CD4-positive, alpha-beta memory T cell (primary cell): ENCODE results near the gene TMPRSS11D. TPM values are rescaled to one million over a fixed set of nuclear protein-coding genes. Genes with fewer than 3 reads are reported as not detected.
A peak's percentile ranks its signal among the peaks of the same experiment; 100 is the strongest.

ENCODE experiments used
- CTCF ChIA-PET: fragments of 350-600 bp; sonication (Branson Sonifier 250); formaldehyde crosslinking; loops from one replicate; lab custom pipeline; 2021; ENCODE audit warnings: inconsistent platforms; ENCODE audit not compliant: partially characterized antibody; lab: Charles Lee
- POLR2A ChIA-PET: fragments of 350-600 bp; sonication (Branson Sonifier 250); formaldehyde crosslinking; loops from one replicate; lab custom pipeline; 2021; ENCODE audit not compliant: partially characterized antibody; lab: Charles Lee
- DNase-seq, 5 donors: peaks; one replicate each; pipeline versions ENCODE4 v3.0.0 to v3.0.0-alpha.2; 2020 to 2022; ENCODE audit warnings: mixed read lengths in 1 of 5
- H3K27ac ChIP-seq: one replicate; pipeline ENCODE4 v1.7.0; 2013; ENCODE audit warnings: low read depth, low read length
- H3K27me3 ChIP-seq: 2 replicates; pipeline ENCODE4 v1.7.0; 2013; ENCODE audit warnings: mild to moderate bottlenecking, low read length, moderate library complexity; ENCODE audit not compliant: insufficient read depth
- H3K36me3 ChIP-seq: 2 replicates; pipeline ENCODE4 v1.7.0; 2013; ENCODE audit warnings: mild to moderate bottlenecking, low read length, moderate library complexity; ENCODE audit not compliant: insufficient read depth
- H3K4me1 ChIP-seq: 2 replicates; pipeline ENCODE4 v1.7.0; 2013; ENCODE audit warnings: mild to moderate bottlenecking, low read length, moderate library complexity; ENCODE audit not compliant: insufficient read depth
- H3K4me3 ChIP-seq, 2 donors: one replicate each; pipeline ENCODE4 v1.7.0; 2013; ENCODE audit warnings: low read length in 2 of 2, mild to moderate bottlenecking in 1 of 2
- H3K9me3 ChIP-seq, 2 donors: one replicate each; pipeline ENCODE4 v1.7.0; 2013; ENCODE audit warnings: low read length in 2 of 2, control low read depth in 1 of 2; ENCODE audit not compliant: control insufficient read depth in 1 of 2
- H3K27ac Mint-ChIP-seq, 7 donors: one replicate each; pipeline ENCODE4 v1.8.0; 2020 to 2021; ENCODE audit warnings: mixed read lengths in 7 of 7, mild to moderate bottlenecking in 6 of 7, inconsistent platforms in 3 of 7, moderate library complexity in 3 of 7
- H3K27me3 Mint-ChIP-seq, 2 donors: one replicate each; pipeline ENCODE4 v1.8.0; 2020 to 2021; ENCODE audit warnings: mixed read lengths in 2 of 2
- H3K36me3 Mint-ChIP-seq, 2 donors: one replicate each; pipeline ENCODE4 v1.8.0; 2020 to 2021; ENCODE audit warnings: mixed read lengths in 2 of 2, inconsistent platforms in 1 of 2, mild to moderate bottlenecking in 1 of 2
- H3K4me1 Mint-ChIP-seq, 4 donors: one replicate each; pipeline ENCODE4 v1.8.0; 2020 to 2021; ENCODE audit warnings: mixed read lengths in 4 of 4, mild to moderate bottlenecking in 1 of 4
- H3K4me3 Mint-ChIP-seq, 8 donors: one replicate each; pipeline ENCODE4 v1.8.0; 2020 to 2021; ENCODE audit warnings: mixed read lengths in 8 of 8, mild to moderate bottlenecking in 7 of 8, moderate library complexity in 6 of 8, inconsistent platforms in 3 of 8
- H3K9me3 Mint-ChIP-seq, 8 donors: one replicate each; pipeline ENCODE4 v1.8.0; 2020 to 2021; ENCODE audit warnings: mixed read lengths in 8 of 8, mild to moderate bottlenecking in 5 of 8, inconsistent platforms in 3 of 8, moderate library complexity in 1 of 8
- intact Hi-C: fragments of 100-400 bp; cut with micrococcal nuclease; formaldehyde crosslinking; loops from one replicate; pipeline ENCODE4 v1.15.1; 2023
- polyA plus RNA-seq, 2 donors: library from polyadenylated mRNA; unstranded; fragments of 300-500 nt; fragmentation: Illumina TruSeq; gene quantifications; one replicate each; pipeline ENCODE4 v1.2.3, GENCODE V29; 2021
- total RNA-seq, 2 experiments: library from RNA; stranded (reverse); gene quantifications; one replicate each; pipeline ENCODE4 v1.2.3, GENCODE V29; 2021

Gene TMPRSS11D
- total and polyA plus RNA-seq, 4 experiments from 2014 or later = not detected

DNA sequence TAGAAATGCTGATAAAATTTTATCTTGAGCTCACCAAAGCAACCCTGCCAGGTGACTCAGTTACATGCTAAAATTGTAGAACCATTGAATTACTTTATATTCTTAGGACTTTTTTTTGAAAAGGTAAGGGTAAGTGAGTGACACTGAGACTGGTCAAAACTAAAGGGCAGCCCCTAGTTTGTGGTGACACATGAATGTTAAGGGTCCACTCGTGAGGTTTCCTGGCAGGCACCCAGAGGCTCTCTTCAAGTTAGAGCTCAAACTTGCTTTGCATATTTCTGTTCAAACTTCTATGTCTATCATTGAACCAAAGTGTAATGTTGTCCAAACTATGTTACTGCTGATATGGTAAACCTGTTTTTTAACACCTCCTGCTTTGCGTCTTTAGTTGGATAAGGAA lies 30.5 kb downstream of the TMPRSS11D start:
- H3K9me3 ChIP-seq = no peaks in the 10 kb centered on the region
- no peak for DNase-seq
- H3K4me3 Mint-ChIP-seq = no peak overlapping the region
- ChIA-PET CTCF (interaction anchor here (1.3 kb wide), 1 partner anchor 20 kb away, joined by 3 read pairs; no protein-coding TSS in a partner anchor), POLR2A (no interaction called here)
- no peaks in the 10 kb centered on the region for H3K27me3 ChIP-seq
- intact Hi-C loops = no loop called here
- H3K4me3 ChIP-seq = no peak overlapping the region
- no peak overlapping the region for H3K27ac Mint-ChIP-seq
- H3K27ac ChIP-seq = no peak overlapping the region
- no peaks in the 10 kb centered on the region for H3K4me1 ChIP-seq
- H3K4me1 Mint-ChIP-seq = no peaks in the 10 kb centered on the region
- H3K27me3 Mint-ChIP-seq = peaks cover 3 to 4% of the 10 kb centered on the region in 2 donors
- H3K36me3 Mint-ChIP-seq = no peaks in the 10 kb centered on the region
- peaks cover 0 to 18% (median 4%) of the 10 kb centered on the region in 8 donors for H3K9me3 Mint-ChIP-seq
- no peaks in the 10 kb centered on the region for H3K36me3 ChIP-seq

DNA sequence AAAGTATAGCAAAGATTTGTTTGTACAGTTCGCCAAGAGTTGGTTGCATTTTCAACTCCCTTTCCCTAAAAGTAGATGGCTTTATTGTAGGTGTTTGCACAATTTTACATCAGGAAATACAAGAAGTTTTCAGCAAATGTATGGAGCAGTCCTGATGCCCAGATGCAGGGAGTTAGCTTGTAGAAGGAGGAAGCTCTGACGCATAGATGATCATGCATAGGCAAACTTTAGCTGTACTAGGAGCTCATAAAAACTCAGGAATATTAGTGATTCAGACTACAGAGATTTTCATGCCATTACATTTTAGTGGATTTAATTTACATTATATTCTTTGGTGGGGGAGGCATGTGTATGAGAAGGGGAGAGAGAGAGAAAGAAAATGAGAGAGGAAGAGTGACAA lies 62.9 kb downstream of the TMPRSS11D start:
- no peak overlapping the region for H3K27ac ChIP-seq
- Mint-ChIP-seq H3K9me3 (peaks cover 0 to 21% (median 11%) of the 10 kb centered on the region in 8 donors), H3K4me1 (peaks cover 0 to 4% (median 2%) of the 10 kb centered on the region in 4 donors), H3K4me3 (no peak overlapping the region), H3K27me3 (no peaks in the 10 kb centered on the region), H3K27ac (no peak overlapping the region), H3K36me3 (peaks cover 0 to 10% of the 10 kb centered on the region in 2 donors)
- H3K4me3 ChIP-seq = no peak overlapping the region
- no peaks in the 10 kb centered on the region for H3K9me3 ChIP-seq
- H3K27me3 ChIP-seq = no peaks in the 10 kb centered on the region
- H3K36me3 ChIP-seq = no peaks in the 10 kb centered on the region
- no peak for DNase-seq
- CTCF ChIA-PET = no interaction called here
- no peaks in the 10 kb centered on the region for H3K4me1 ChIP-seq
- intact Hi-C loops = no loop called here
- POLR2A ChIA-PET = no interaction called here

DNA sequence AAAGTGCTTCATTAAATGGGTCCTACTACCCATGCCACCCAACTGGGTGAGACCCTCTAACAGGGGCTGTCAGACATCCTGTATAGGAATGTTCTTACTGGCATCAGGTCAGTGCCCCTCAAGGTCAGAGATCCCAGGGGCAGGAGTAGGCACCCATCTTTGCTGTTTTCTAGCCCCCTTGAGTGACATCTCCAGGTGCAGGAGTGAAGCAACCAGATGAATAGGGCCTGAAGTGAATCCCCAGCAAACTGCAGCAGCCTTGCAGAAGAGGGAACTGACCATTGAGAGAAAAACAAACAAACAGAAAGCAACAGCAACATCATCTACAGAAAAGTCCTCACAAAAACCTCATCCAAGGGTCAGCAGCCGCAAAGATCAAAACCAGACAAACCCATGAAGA lies 73.8 kb downstream of the TMPRSS11D start:
- Mint-ChIP-seq H3K4me1 (no peaks in the 10 kb centered on the region), H3K27ac (no peak overlapping the region), H3K27me3 (no peaks in the 10 kb centered on the region), H3K9me3 (peaks cover 2 to 58% (median 41%) of the 10 kb centered on the region in 8 donors), H3K36me3 (peaks cover 2 to 13% of the 10 kb centered on the region in 2 donors), H3K4me3 (no peak overlapping the region)
- Histone ChIP-seq H3K4me3 (no peak overlapping the region), H3K36me3 (no peaks in the 10 kb centered on the region), H3K4me1 (no peaks in the 10 kb centered on the region), H3K27ac (no peak overlapping the region), H3K9me3 (no peaks in the 10 kb centered on the region), H3K27me3 (no peaks in the 10 kb centered on the region)
- intact Hi-C loops = no loop called here
- CTCF ChIA-PET = no interaction called here
- DNase-seq = no peak
- POLR2A ChIA-PET = no interaction called here

DNA sequence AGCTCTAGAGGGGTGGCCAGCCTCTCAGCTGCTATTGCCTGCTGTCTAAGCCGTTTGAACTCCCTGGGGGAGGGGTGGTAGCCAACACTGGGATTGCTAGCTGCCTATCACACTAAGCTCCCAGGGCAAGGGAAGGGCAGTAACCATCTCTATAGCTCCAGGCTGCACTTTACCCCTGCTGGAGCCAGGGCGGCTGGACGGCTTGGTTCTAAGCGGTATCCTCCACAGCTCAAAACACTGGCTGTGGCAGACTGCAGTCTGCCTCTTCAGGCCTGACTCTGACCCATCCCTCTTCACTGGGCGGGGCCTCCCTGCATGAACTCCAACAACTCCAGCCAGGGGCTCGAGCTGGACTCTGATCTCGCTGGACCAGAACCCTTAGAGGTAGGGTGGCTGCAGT lies 74.3 kb downstream of the TMPRSS11D start:
- ChIA-PET CTCF (no interaction called here), POLR2A (no interaction called here)
- H3K27ac ChIP-seq = no peak overlapping the region
- no peak overlapping the region for H3K4me3 Mint-ChIP-seq
- no peaks in the 10 kb centered on the region for H3K9me3 ChIP-seq
- H3K4me1 Mint-ChIP-seq = no peaks in the 10 kb centered on the region
- no peak overlapping the region for H3K4me3 ChIP-seq
- no peak overlapping the region for H3K27ac Mint-ChIP-seq
- H3K36me3 ChIP-seq = no peaks in the 10 kb centered on the region
- peaks cover 0 to 14% of the 10 kb centered on the region in 2 donors for H3K36me3 Mint-ChIP-seq
- H3K4me1 ChIP-seq = no peaks in the 10 kb centered on the region
- H3K27me3 ChIP-seq = no peaks in the 10 kb centered on the region
- no peaks in the 10 kb centered on the region for H3K27me3 Mint-ChIP-seq
- DNase-seq = no peak
- peaks cover 2 to 53% (median 37%) of the 10 kb centered on the region in 8 donors for H3K9me3 Mint-ChIP-seq
- intact Hi-C loops = no loop called here

DNA sequence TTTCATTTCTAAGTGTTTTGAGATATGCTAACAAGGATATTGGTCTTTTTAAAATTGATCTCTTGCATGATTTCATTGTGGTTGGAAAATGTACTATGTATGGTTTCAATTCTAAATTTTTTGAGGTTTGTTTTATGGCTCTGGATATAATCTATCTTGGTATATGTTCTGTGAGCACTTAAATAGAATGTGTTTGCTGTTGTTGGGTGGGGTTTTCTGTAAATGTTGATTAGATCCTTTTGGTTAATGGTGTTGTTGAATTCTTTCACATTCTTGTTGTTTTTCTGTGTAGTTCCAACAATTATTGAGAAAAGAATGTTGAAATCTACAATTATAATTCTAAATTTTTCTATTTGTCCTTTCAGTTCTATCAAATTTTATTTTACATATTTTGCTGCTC lies 87.0 kb downstream of the TMPRSS11D start:
- no peaks in the 10 kb centered on the region for H3K27me3 Mint-ChIP-seq
- no peak overlapping the region for H3K27ac ChIP-seq
- CTCF ChIA-PET = no interaction called here
- H3K27me3 ChIP-seq = no peaks in the 10 kb centered on the region
- intact Hi-C loops = no loop called here
- H3K36me3 Mint-ChIP-seq = peaks cover 0 to 6% of the 10 kb centered on the region in 2 donors
- no peaks in the 10 kb centered on the region for H3K9me3 ChIP-seq
- H3K36me3 ChIP-seq = no peaks in the 10 kb centered on the region
- no peak overlapping the region for H3K4me3 Mint-ChIP-seq
- H3K4me1 ChIP-seq = no peaks in the 10 kb centered on the region
- no peaks in the 10 kb centered on the region for H3K4me1 Mint-ChIP-seq
- POLR2A ChIA-PET = no interaction called here
- H3K27ac Mint-ChIP-seq = no peak overlapping the region
- no peak for DNase-seq
- H3K9me3 Mint-ChIP-seq = peaks cover 0 to 1% (median 0%) of the 10 kb centered on the region in 8 donors
- no peak overlapping the region for H3K4me3 ChIP-seq

DNA sequence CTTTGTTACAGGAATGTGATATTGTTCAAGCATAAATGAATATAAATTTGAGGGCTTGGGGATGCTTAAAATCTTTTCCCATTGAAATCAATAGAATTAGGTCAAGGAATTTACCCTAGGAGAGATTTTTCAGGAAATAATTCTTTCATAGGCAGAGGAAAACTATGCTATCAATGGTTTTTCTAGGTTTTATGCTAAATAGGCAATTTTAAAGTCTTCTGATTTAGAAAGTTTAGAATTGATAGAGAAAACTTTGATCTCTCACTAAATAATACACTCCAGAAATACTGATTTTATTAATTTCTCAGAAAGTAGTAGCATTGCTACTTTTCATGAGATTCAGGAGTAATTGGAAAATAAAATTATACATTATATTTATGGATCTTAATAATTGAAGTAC lies 93.1 kb downstream of the TMPRSS11D start:
- H3K4me1 Mint-ChIP-seq = no peaks in the 10 kb centered on the region
- intact Hi-C loops = no loop called here
- Histone ChIP-seq H3K9me3 (no peaks in the 10 kb centered on the region), H3K4me3 (no peak overlapping the region), H3K27ac (no peak overlapping the region), H3K4me1 (no peaks in the 10 kb centered on the region), H3K36me3 (no peaks in the 10 kb centered on the region), H3K27me3 (no peaks in the 10 kb centered on the region)
- no peaks in the 10 kb centered on the region for H3K27me3 Mint-ChIP-seq
- CTCF ChIA-PET = no interaction called here
- POLR2A ChIA-PET = no interaction called here
- peaks cover 0 to 11% of the 10 kb centered on the region in 2 donors for H3K36me3 Mint-ChIP-seq
- H3K4me3 Mint-ChIP-seq = no peak overlapping the region
- H3K27ac Mint-ChIP-seq = no peak overlapping the region
- no peak for DNase-seq
- peaks cover 0 to 5% (median 0%) of the 10 kb centered on the region in 8 donors for H3K9me3 Mint-ChIP-seq

DNA sequence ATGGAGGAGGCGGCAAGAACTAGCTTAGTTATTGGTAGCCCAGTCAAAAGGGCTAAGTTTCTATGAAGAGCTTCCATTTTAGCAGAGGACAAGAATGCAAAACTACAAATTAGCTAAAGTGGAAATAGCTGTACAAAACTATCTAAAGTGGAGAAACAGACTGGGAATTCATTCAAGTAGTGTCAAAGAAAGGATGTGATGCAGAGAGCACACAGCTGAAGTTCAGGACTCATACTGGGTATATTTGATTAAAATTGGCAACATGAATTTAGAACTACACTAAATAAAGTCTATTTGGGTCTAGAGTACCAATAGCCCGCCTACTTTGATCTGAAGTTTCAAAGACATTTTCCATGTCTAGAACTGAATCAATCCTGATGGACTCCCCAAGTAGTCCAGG lies 96.5 kb downstream of the TMPRSS11D start:
- H3K4me3 ChIP-seq = no peak overlapping the region
- peak overlapping the region in 1 of 8 donors; percentile 12 for H3K4me3 Mint-ChIP-seq
- no peak overlapping the region for H3K27ac ChIP-seq
- peaks cover 0 to 5% (median 0%) of the 10 kb centered on the region in 8 donors for H3K9me3 Mint-ChIP-seq
- POLR2A ChIA-PET = no interaction called here
- H3K4me1 Mint-ChIP-seq = no peaks in the 10 kb centered on the region
- no peaks in the 10 kb centered on the region for H3K36me3 ChIP-seq
- CTCF ChIA-PET = no interaction called here
- H3K4me1 ChIP-seq = no peaks in the 10 kb centered on the region
- H3K27me3 ChIP-seq = no peaks in the 10 kb centered on the region
- H3K27me3 Mint-ChIP-seq = no peaks in the 10 kb centered on the region
- H3K27ac Mint-ChIP-seq = no peak overlapping the region
- no peaks in the 10 kb centered on the region for H3K9me3 ChIP-seq
- no peak for DNase-seq
- intact Hi-C loops = no loop called here
- peaks cover 0 to 14% of the 10 kb centered on the region in 2 donors for H3K36me3 Mint-ChIP-seq

DNA sequence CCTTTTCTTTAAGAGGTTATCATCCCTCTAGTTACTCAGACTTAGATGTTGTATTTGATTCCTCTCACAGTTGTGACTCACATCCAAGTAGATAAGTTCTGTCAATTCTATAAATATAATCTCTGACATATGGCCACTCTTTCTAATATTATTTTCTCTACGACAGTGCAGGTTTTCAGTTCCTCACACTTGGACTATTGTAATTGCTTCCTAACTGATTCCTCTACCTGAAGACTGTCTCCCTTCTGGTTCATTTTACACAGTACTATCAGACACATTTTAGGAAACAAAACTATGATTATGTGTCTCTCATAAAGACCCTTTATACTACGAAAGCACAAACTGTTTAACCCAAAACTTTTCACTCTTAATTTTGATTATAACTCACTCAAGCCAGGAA lies 98.3 kb downstream of the TMPRSS11D start:
- no peak overlapping the region for H3K4me3 Mint-ChIP-seq
- H3K4me1 ChIP-seq = no peaks in the 10 kb centered on the region
- H3K9me3 ChIP-seq = no peaks in the 10 kb centered on the region
- no peaks in the 10 kb centered on the region for H3K27me3 Mint-ChIP-seq
- no peaks in the 10 kb centered on the region for H3K36me3 ChIP-seq
- no peaks in the 10 kb centered on the region for H3K4me1 Mint-ChIP-seq
- intact Hi-C loops = no loop called here
- CTCF ChIA-PET = no interaction called here
- H3K36me3 Mint-ChIP-seq = peaks cover 0 to 9% of the 10 kb centered on the region in 2 donors
- POLR2A ChIA-PET = no interaction called here
- H3K27me3 ChIP-seq = no peaks in the 10 kb centered on the region
- DNase-seq = no peak
- no peak overlapping the region for H3K4me3 ChIP-seq
- peaks cover 0 to 5% (median 0%) of the 10 kb centered on the region in 8 donors for H3K9me3 Mint-ChIP-seq
- no peak overlapping the region for H3K27ac ChIP-seq
- H3K27ac Mint-ChIP-seq = no peak overlapping the region
